ENCODE data around the gene IPPK.

GRCh38 chr9:92612292-92612691 is 57.6 kb downstream of the IPPK start:
- TF ChIP-seq GATA2 (IDR thresholded peaks at IDR 0.05; ENCODE audit: low read depth, low read length) (no peak), GATA3 (IDR thresholded peaks at IDR 0.05; ENCODE audit: low read depth, low read length) (no peak)
